MM.1S (cell line): ENCODE data around the gene ADCY6.

Experiments used
- DNase-seq: peaks from one replicate; pipeline ENCODE4 v3.0.0-alpha.2; 2015
- H2AFZ ChIP-seq: fragments of 300-600 bp; sonication (generic); 2 replicates; pipeline ENCODE4 v1.6.0; 2016; ENCODE audit warnings: antibody characterized with exemption, low read length
- H3F3A ChIP-seq: fragments of 300-600 bp; sonication (generic); 2 replicates; pipeline ENCODE4 v1.6.1; 2016; ENCODE audit warnings: mild to moderate bottlenecking, antibody characterized with exemption, low read length, moderate library complexity, mixed read lengths; ENCODE audit not compliant: insufficient read depth
- H3K27ac ChIP-seq: fragments of 300-600 bp; sonication (generic); 2 replicates; pipeline ENCODE4 v1.5.1; 2016; ENCODE audit warnings: mild to moderate bottlenecking, low read length
- H3K27me3 ChIP-seq: fragments of 300-600 bp; sonication (generic); replicated peaks from 2 replicates; pipeline ENCODE4 v1.6.0; 2016; ENCODE audit warnings: low read length; ENCODE audit not compliant: insufficient read depth
- H3K36me3 ChIP-seq: fragments of 300-600 bp; sonication (generic); replicated peaks from 2 replicates; pipeline ENCODE4 v1.6.1; 2016; ENCODE audit warnings: mild to moderate bottlenecking, low read length, mixed read lengths; ENCODE audit not compliant: insufficient read depth
- H3K4me1 ChIP-seq: fragments of 300-600 bp; sonication (generic); 2 replicates; pipeline ENCODE4 v1.6.1; 2016; ENCODE audit warnings: low read length, mixed read lengths
- H3K4me2 ChIP-seq: fragments of 300-600 bp; sonication (generic); 2 replicates; pipeline ENCODE4 v1.6.0; 2016; ENCODE audit warnings: low read depth, low read length
- H3K4me3 ChIP-seq: fragments of 300-600 bp; sonication (generic); 2 replicates; pipeline ENCODE4 v1.5.1; 2016; ENCODE audit warnings: low read length, mixed read lengths
- H3K79me2 ChIP-seq: fragments of 300-600 bp; sonication (generic); 2 replicates; pipeline ENCODE4 v1.6.1; 2016; ENCODE audit warnings: mixed run types, low read length, mixed read lengths
- H3K9ac ChIP-seq: fragments of 300-600 bp; sonication (generic); 2 replicates; pipeline ENCODE4 v1.6.1; 2016; ENCODE audit warnings: low read length, mixed read lengths
- H3K9me2 ChIP-seq: fragments of 300-600 bp; sonication (generic); replicated peaks from 2 replicates; pipeline ENCODE4 v1.6.1; 2016; ENCODE audit warnings: mild to moderate bottlenecking, low read length, mixed read lengths; ENCODE audit not compliant: insufficient read depth
- H3K9me3 ChIP-seq: fragments of 300-600 bp; sonication (generic); replicated peaks from 2 replicates; pipeline ENCODE4 v1.6.1; 2016; ENCODE audit warnings: mild to moderate bottlenecking, low read length, mixed read lengths; ENCODE audit not compliant: insufficient read depth
- H4K20me1 ChIP-seq: fragments of 300-600 bp; sonication (generic); 2 replicates; pipeline ENCODE4 v1.6.1; 2016; ENCODE audit warnings: mild to moderate bottlenecking, low read length, moderate library complexity, mixed read lengths; ENCODE audit not compliant: insufficient read depth
- CTCF ChIP-seq: fragments of 300-600 bp; sonication (generic); IDR thresholded peaks from 2 replicates; pipeline ENCODE4 v1.5.1; 2016; ENCODE audit warnings: antibody characterized with exemption, low read length, mixed read lengths
- EZH2 ChIP-seq: fragments of 300-600 bp; sonication (generic); optimal IDR thresholded peaks from 2 replicates; pipeline ENCODE3; 2017; ENCODE audit warnings: low read depth, mild to moderate bottlenecking, antibody characterized with exemption, low read length, mixed read lengths
- EZH2phosphoT487 ChIP-seq: fragments of 300-600 bp; sonication (generic); IDR thresholded peaks from 2 replicates; pipeline ENCODE4 v1.6.1; 2018; ENCODE audit warnings: antibody characterized with exemption, low read length

ADCY6 gene

GRCh38 chr12:48824905-48825304 is 36.0 kb upstream of the ADCY6 start:
- H3K4me2 ChIP-seq = peak overlapping the region; percentile 48; the same call in 1 of the 2 replicates
- no peak for TF ChIP-seq EZH2phosphoT487
- no peak for TF ChIP-seq CTCF
- no peak for TF ChIP-seq EZH2
- H3K27me3 ChIP-seq = no peaks in the 10 kb centered on the region
- peaks cover 4% of the 10 kb centered on the region; the same call in 1 of the 2 replicates for H3F3A ChIP-seq
- no peaks in the 10 kb centered on the region for H3K9me3 ChIP-seq
- no peak overlapping the region for H3K9ac ChIP-seq
- H3K9me2 ChIP-seq = no peaks in the 10 kb centered on the region
- H3K79me2 ChIP-seq = no peaks in the 10 kb centered on the region
- H3K27ac ChIP-seq = peak overlapping the region; percentile 46; the same call in 1 of the 2 replicates
- H3K36me3 ChIP-seq = no peaks in the 10 kb centered on the region; the same call in 1 of the 2 replicates
- no peak overlapping the region for H2AFZ ChIP-seq
- no peaks in the 10 kb centered on the region for H4K20me1 ChIP-seq
- peaks cover 17% of the 10 kb centered on the region for H3K4me1 ChIP-seq
- H3K4me3 ChIP-seq = no peak overlapping the region
- no peak for DNase-seq

- H3K9me2 ChIP-seq = no peaks in the 10 kb centered on the region
- no peaks in the 10 kb centered on the region for H3K27me3 ChIP-seq
- no peaks in the 10 kb centered on the region for H3K36me3 ChIP-seq
- DNase-seq = peak; percentile 89
- H2AFZ ChIP-seq = peak overlapping the region; percentile 35; the same call in 1 of the 2 replicates
- H3K9me3 ChIP-seq = no peaks in the 10 kb centered on the region
- 0 out of 2 replicates have a peak overlapping the region, but pooled peaks have one; percentile 1 for H3K4me3 ChIP-seq
- no peaks in the 10 kb centered on the region for H4K20me1 ChIP-seq
- peaks cover 17% of the 10 kb centered on the region for H3K4me1 ChIP-seq
- H3K27ac ChIP-seq = peak overlapping the region; percentile 46; the same call in 1 of the 2 replicates
- peaks cover 4% of the 10 kb centered on the region; the same call in 1 of the 2 replicates for H3F3A ChIP-seq
- no peak overlapping the region; the same call in 1 of the 2 replicates for H3K9ac ChIP-seq
- H3K79me2 ChIP-seq = no peaks in the 10 kb centered on the region
- peak overlapping the region; percentile 48 for H3K4me2 ChIP-seq
- no peak for TF ChIP-seq EZH2
- no peak for TF ChIP-seq EZH2phosphoT487
- TF ChIP-seq CTCF = no peak
These were observed 35.2 kb upstream of the ADCY6 start for GRCh38 chr12:48824112-48824511.

GRCh38 chr12:48823281-48823680 is 34.4 kb upstream of the ADCY6 start:
- H3K27ac ChIP-seq = no peak overlapping the region
- no peak overlapping the region for H3K9ac ChIP-seq
- H4K20me1 ChIP-seq = no peaks in the 10 kb centered on the region
- H3K4me2 ChIP-seq = peak overlapping the region; percentile 48; the same call in 1 of the 2 replicates
- no peak overlapping the region for H2AFZ ChIP-seq
- H3K36me3 ChIP-seq = no peaks in the 10 kb centered on the region
- peaks cover 4% of the 10 kb centered on the region; the same call in 1 of the 2 replicates for H3F3A ChIP-seq
- H3K9me3 ChIP-seq = no peaks in the 10 kb centered on the region
- H3K79me2 ChIP-seq = no peaks in the 10 kb centered on the region
- TF ChIP-seq EZH2phosphoT487 (no peak), CTCF (no peak), EZH2 (no peak)
- no peaks in the 10 kb centered on the region for H3K27me3 ChIP-seq
- no peak overlapping the region for H3K4me3 ChIP-seq
- no peak for DNase-seq
- H3K4me1 ChIP-seq = peaks cover 17% of the 10 kb centered on the region
- no peaks in the 10 kb centered on the region for H3K9me2 ChIP-seq
